GM12873 (cell line): ENCODE measurements around the gene FMOD.

Experiments used
- TF ChIP-seq, protein P1 (sequence below): IDR thresholded peaks from 2 replicates; pipeline ENCODE4 v1.5.1; 2012; ENCODE audit warnings: low read depth, mild to moderate bottlenecking, moderate library complexity, low read length, control low read depth; ENCODE audit not compliant: insufficient read depth; ENCODE audit errors: missing control alignments

FMOD gene

DNA sequence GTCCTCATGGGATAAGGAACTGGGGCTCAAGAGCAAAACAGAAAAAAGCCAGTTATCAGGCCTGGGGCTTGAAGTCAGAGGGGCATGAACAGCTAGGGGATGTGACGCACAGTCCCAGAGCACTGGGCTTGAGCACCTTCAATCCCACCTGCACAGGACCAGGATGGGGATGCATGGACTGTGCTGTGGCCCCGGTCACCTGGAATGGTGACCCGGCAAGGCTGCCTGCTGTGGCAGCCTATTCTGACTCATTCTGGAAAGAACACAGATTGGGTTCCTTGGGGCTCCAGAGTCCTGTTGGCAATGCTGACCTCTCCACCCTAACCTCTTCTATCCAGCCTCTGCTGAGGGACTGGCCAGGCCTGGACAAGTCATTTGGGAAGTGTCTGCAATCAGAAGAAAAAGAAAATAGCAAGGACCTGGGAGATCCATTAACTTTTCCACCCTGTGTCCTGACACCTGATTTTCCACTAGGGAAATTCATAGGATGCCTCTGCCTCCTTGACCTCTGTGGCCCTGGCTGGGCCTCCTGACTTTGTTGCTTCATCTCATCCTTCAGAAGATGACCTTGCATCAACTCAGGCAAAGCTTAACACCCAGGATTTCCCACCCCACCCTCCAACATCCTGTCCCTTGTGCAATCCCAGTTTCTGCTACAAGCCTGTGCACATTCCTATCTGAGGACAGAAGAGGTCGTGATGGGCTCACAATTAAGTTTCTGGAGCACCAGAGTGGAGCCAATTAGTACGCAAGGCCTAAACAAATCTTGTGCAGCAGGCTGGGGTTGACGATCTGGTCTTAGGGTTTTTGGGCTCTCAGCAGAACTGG is 17.9 kb upstream of the FMOD start:
- TF ChIP-seq, protein P1, sequence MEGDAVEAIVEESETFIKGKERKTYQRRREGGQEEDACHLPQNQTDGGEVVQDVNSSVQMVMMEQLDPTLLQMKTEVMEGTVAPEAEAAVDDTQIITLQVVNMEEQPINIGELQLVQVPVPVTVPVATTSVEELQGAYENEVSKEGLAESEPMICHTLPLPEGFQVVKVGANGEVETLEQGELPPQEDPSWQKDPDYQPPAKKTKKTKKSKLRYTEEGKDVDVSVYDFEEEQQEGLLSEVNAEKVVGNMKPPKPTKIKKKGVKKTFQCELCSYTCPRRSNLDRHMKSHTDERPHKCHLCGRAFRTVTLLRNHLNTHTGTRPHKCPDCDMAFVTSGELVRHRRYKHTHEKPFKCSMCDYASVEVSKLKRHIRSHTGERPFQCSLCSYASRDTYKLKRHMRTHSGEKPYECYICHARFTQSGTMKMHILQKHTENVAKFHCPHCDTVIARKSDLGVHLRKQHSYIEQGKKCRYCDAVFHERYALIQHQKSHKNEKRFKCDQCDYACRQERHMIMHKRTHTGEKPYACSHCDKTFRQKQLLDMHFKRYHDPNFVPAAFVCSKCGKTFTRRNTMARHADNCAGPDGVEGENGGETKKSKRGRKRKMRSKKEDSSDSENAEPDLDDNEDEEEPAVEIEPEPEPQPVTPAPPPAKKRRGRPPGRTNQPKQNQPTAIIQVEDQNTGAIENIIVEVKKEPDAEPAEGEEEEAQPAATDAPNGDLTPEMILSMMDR = no peak

DNA sequence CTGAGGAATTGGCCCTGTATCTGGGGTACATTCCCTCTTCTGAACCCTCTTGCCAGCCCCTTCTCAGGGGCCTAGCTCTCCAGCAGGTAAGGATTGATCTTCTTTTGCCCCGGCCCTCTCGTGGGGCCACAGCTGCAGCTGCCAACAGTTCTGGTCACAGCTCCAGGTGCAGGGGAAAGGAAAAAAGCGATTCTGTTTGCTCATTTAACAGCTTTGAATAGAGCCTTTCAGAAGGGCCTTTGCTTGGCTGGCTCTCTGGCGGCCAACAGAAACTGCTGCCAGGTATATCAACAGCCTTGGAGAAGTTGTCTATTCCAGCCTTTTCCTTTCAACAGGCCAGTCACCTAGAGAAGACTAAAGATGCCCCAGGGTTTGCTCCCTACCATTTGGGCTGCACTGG is 16.1 kb upstream of the FMOD start:
- TF ChIP-seq, protein P1 = no peak

DNA sequence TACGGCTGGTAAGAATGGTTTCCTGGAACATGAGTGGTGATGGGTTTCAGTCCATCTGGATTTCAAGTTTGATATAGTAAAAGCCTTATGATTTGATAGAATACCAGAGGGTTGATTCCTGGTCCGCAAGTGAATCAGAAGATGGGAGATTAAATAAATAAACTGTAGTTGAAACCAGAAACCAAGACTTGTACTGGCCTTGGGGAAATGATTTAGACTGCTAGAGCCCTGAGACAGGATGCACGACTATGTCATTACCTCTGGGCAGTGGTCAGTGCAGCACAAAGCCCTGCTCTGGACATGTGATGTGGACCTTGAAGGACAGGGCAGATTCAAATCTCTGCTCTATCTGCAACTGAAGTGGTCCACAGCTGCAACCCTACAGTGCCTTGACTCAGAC is 15.6 kb upstream of the FMOD start:
- TF ChIP-seq, protein P1 = no peak

DNA sequence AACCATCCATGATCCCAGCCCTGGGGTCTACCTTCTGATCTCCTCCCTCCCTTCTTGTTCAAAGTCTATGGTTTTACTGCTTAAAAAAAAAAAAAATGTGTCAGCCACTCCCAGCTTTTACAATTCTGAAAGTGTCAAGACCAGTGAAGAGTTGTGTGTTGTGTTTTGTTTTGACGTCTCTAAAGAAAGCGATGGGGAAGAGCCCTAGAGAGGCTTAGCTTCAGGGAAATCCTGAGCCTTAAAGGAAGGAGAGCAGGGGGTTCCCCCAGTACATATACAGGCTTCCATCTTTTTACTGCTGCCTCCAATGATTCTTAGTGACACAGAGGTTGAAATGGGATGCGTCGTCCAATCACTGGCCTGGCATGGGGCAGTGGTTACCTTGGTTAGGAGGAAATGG is 13.9 kb upstream of the FMOD start:
- TF ChIP-seq, protein P1 = no peak

DNA sequence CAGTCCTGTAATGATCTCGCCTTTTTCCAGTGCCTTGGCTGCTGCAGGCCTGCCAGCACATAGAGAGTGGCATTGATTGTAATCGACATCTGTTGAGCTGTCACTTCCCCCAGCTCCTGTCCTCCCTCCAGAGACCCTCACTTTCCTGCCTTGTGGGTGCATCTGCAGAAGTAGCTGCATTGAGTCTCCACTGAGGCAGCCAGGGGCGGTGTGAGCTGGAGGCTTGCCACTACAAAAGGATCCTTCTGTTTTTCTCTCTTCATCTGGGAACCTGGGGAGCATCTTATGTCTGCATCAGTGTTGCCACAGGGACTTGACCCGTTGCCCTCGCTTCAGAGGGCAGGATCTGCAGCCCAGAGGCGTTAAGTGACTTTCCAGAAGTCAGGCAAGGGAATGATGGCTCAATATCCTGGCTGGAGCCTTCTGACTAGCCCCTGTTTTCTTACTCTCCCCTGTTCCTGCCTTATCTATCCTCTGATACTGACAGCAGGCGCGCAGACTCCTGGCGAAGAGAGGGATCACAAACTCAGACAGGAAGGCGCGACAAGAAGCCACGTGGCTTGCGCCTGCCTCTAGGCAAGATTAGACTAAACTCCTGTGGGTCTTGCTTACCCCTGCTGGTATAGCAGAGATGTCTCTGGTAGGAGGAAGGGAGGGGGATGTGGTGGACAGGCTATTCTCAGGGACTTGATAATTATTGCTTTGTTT is 13.3 kb upstream of the FMOD start:
- TF ChIP-seq, protein P1 = no peak

DNA sequence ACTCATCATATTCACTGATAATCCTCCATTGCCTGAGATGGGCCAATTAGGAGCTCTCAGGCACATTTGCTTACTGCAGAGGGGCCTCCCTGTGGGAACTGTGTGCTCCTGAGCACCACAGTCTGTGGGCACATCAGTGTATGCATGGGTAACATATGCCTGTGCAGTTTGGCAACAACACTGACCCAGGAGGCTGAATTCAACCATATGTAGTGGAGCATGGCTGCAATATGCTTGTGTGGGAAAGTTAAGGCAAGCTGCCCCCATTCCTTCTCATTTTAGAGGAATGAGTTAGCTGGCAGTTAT is 11.8 kb upstream of the FMOD start:
- TF ChIP-seq, protein P1 = no peak

DNA sequence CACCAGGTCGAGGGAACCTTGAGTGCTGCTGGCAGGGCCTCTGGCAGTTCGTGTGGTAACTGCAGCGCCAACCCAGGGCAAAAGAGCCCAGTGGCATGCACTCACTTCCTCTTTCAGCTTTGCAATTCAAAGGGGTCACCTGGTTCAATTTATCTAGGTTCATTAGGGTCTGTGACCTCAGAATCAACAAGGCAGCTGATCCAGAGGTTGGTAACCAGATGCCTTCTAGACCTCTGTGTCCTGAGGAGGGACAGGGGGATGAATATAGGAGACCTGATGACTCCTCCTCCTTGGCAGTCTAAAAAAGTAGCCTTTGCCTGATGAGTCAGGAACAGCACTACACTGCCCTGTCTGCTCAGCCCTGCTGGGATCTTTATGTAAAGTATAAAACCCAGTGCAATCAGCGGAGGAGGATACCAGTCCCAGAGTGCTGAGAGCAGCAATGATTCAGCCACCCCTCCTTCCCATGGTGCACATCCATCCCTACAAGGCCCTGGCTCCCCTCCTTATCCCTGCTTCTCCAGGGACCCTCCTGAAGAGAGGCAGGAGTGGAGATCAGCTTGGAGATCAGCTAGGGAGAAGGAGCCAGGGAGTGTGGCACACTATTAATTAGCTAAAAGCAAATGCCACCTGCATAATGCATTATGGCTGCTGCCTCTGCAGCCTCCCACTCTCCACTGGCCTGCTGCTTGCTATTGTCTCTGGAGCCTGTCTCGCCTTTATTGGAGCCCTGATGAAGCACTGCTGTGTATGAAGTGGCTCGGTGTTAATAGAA is 11.2 kb upstream of the FMOD start:
- TF ChIP-seq, protein P1 = no peak
